SK-N-SH (cell line): ENCODE data around the gene S100A6. TPM values are rescaled to one million over a fixed set of nuclear protein-coding genes. Genes with fewer than 3 reads are reported as not detected.
A peak's percentile ranks its signal among the peaks of the same experiment; 100 is the strongest.

ENCODE experiments used
- CTCF ChIA-PET: fragments of 300-600, 350-600 bp; formaldehyde crosslinking; extraction: SDS; loops from one replicate; lab custom pipeline; 2021; lab: Yijun Ruan, JAX
- POLR2A ChIA-PET: fragments of 350-600 bp; sonication (Branson Sonifier 250); formaldehyde crosslinking; extraction: SDS; loops from one replicate; lab custom pipeline; 2020; ENCODE audit warnings: antibody characterized with exemption, inconsistent platforms; lab: Yijun Ruan, JAX
- DNase-seq: peaks from one replicate; pipeline ENCODE4 v3.0.0; 2012
- H2AFZ ChIP-seq: fragments of 200-600 bp; sonication (generic); 2 replicates; pipeline ENCODE4 v1.8.1; 2016; ENCODE audit warnings: antibody characterized with exemption, mild to moderate bottlenecking, low read depth
- H3F3A ChIP-seq: fragments of 200-600 bp; sonication (generic); replicated peaks from 2 replicates; pipeline ENCODE3; 2016; ENCODE audit warnings: antibody characterized with exemption, mild to moderate bottlenecking; ENCODE audit not compliant: insufficient read depth
- H3K27ac ChIP-seq, 2 experiments: fragments of 200-500 bp in 1 of 2; fragments of 200-600 bp in 1 of 2; sonication (Bioruptor generic) in 1 of 2; sonication (generic), shearing (Covaris generic) in 1 of 2; 2 replicates each; pipeline versions ENCODE4 v1.5.1 to v1.6.1; 2014 to 2016; ENCODE audit warnings: low read depth in 2 of 2, inconsistent platforms in 1 of 2, low read length in 1 of 2, mild to moderate bottlenecking in 1 of 2, mixed read lengths in 1 of 2
- H3K27me3 ChIP-seq: fragments of 200-600 bp; sonication (generic), shearing (Covaris generic); 2 replicates; pipeline ENCODE4 v1.6.1; 2016; ENCODE audit warnings: mixed run types; ENCODE audit not compliant: insufficient read depth
- H3K36me3 ChIP-seq, 2 experiments: fragments of 200-500 bp in 1 of 2; fragments of 200-600 bp in 1 of 2; sonication (Bioruptor generic) in 1 of 2; sonication (generic) in 1 of 2; replicated peaks in 1 of 2; 2 replicates each; pipeline versions ENCODE3 to v1.5.1; 2014 to 2016; ENCODE audit warnings: low read length in 1 of 2, mild to moderate bottlenecking in 1 of 2; ENCODE audit not compliant: insufficient read depth in 2 of 2, control insufficient read depth in 1 of 2
- H3K4me1 ChIP-seq, 2 experiments: fragments of 200-500 bp in 1 of 2; fragments of 200-600 bp in 1 of 2; sonication (Bioruptor generic) in 1 of 2; sonication (generic), shearing (Covaris generic) in 1 of 2; 2 replicates each; pipeline versions ENCODE4 v1.5.1 to v1.6.1; 2014 to 2016; ENCODE audit warnings: low read depth in 1 of 2, low read length in 1 of 2, mixed run types in 1 of 2; ENCODE audit not compliant: insufficient read depth in 2 of 2, control insufficient read depth in 1 of 2
- H3K4me2 ChIP-seq: fragments of 200-600 bp; sonication (generic), shearing (Covaris generic); 2 replicates; pipeline ENCODE4 v1.6.1; 2017; ENCODE audit warnings: mixed run types
- H3K4me3 ChIP-seq, 2 experiments: fragments of 200-500 bp in 1 of 2; fragments of 200-600 bp in 1 of 2; sonication (Bioruptor generic) in 1 of 2; sonication (generic), shearing (Covaris generic) in 1 of 2; 2 replicates each; pipeline versions ENCODE4 v1.5.1 to v1.8.1; 2014 to 2016; ENCODE audit warnings: low read depth in 2 of 2, inconsistent platforms in 1 of 2, low read length in 1 of 2, mild to moderate bottlenecking in 1 of 2, mixed read lengths in 1 of 2, moderate library complexity in 1 of 2
- H3K79me2 ChIP-seq: fragments of 200-600 bp; sonication (generic); 2 replicates; pipeline ENCODE4 v1.8.1; 2017; ENCODE audit warnings: mild to moderate bottlenecking; ENCODE audit not compliant: insufficient read depth
- H3K9ac ChIP-seq: fragments of 200-600 bp; sonication (generic); 2 replicates; pipeline ENCODE4 v1.6.1; 2017; ENCODE audit warnings: mixed run types
- H3K9me2 ChIP-seq: fragments of 200-600 bp; sonication (generic); 2 replicates; pipeline ENCODE4 v1.6.1; 2017; ENCODE audit warnings: mixed run types
- H3K9me3 ChIP-seq: fragments of 200-600 bp; sonication (generic); 2 replicates; pipeline ENCODE4 v1.6.1; 2017; ENCODE audit warnings: mixed run types, mild to moderate bottlenecking, moderate library complexity
- H4K20me1 ChIP-seq: fragments of 200-600 bp; sonication (generic); 2 replicates; pipeline ENCODE4 v1.6.1; 2017; ENCODE audit warnings: mild to moderate bottlenecking, mixed run types; ENCODE audit not compliant: insufficient read depth
- EZH2phosphoT487 ChIP-seq: fragments of 200-600 bp; sonication (generic); IDR thresholded peaks from 2 replicates; pipeline ENCODE4 v1.6.1; 2017; ENCODE audit warnings: low read depth, mixed run types, mild to moderate bottlenecking, antibody characterized with exemption, moderate library complexity, borderline replicate concordance
- FOSL2 ChIP-seq: IDR thresholded peaks from 2 replicates; pipeline ENCODE4 v1.4.0; 2012; ENCODE audit warnings: low read depth, mild to moderate bottlenecking, moderate library complexity, borderline replicate concordance
- FOXJ3 ChIP-seq: sonication (generic); formaldehyde crosslinking; IDR thresholded peaks from 2 replicates; pipeline ENCODE4 v1.5.1; 2020; ENCODE audit warnings: mild to moderate bottlenecking, missing genetic modification reagents
- FOXM1 ChIP-seq: IDR thresholded peaks from 2 replicates; pipeline ENCODE4 v1.4.0; 2012; ENCODE audit warnings: low read depth, mild to moderate bottlenecking
- GATA2 ChIP-seq: sonication (generic); formaldehyde crosslinking; IDR thresholded peaks from 2 replicates; pipeline ENCODE4 v1.5.0; 2020; ENCODE audit warnings: mild to moderate bottlenecking, missing genetic modification reagents
- JUND ChIP-seq: IDR thresholded peaks from 2 replicates; pipeline ENCODE4 v1.4.0; 2012
- MAX ChIP-seq: IDR thresholded peaks from 2 replicates; pipeline ENCODE4 v1.4.0; 2012; ENCODE audit warnings: low read depth
- MEF2A ChIP-seq: IDR thresholded peaks from 2 replicates; pipeline ENCODE4 v1.4.0; 2012; ENCODE audit warnings: low read depth, borderline replicate concordance
- MXI1 ChIP-seq: IDR thresholded peaks from 2 replicates; pipeline ENCODE4 v1.6.1; 2012; ENCODE audit warnings: mild to moderate bottlenecking, low read depth, low read length, improper control_type of control experiment
- NFIC ChIP-seq: IDR thresholded peaks from 2 replicates; pipeline ENCODE4 v1.4.0; 2012; ENCODE audit warnings: borderline replicate concordance
- POLR2AphosphoS5 ChIP-seq: IDR thresholded peaks from 2 replicates; pipeline ENCODE4 v1.6.1; 2012; ENCODE audit warnings: low read depth, low read length
- RAD21 ChIP-seq: IDR thresholded peaks from 2 replicates; pipeline ENCODE4 v1.6.1; 2012; ENCODE audit warnings: mild to moderate bottlenecking, low read length
- RCOR1 ChIP-seq: fragments of 150-350 bp; IDR thresholded peaks from 2 replicates; pipeline ENCODE4 v1.6.1; 2017; ENCODE audit warnings: antibody characterized with exemption, low read length
- RFX5 ChIP-seq: IDR thresholded peaks from 2 replicates; pipeline ENCODE4 v1.6.1; 2012; ENCODE audit warnings: mild to moderate bottlenecking, improper control_type of control experiment, low read length
- RXRA ChIP-seq: IDR thresholded peaks from 2 replicates; pipeline ENCODE4 v1.4.0; 2012; ENCODE audit warnings: low read depth, mild to moderate bottlenecking, borderline replicate concordance
- SIN3A ChIP-seq: IDR thresholded peaks from 2 replicates; pipeline ENCODE4 v1.6.1; 2012; ENCODE audit warnings: low read depth, mild to moderate bottlenecking, low read length, moderate library complexity, borderline replicate concordance
- SMC3 ChIP-seq: IDR thresholded peaks from 2 replicates; pipeline ENCODE4 v1.6.1; 2012; ENCODE audit warnings: low read depth, low read length, improper control_type of control experiment
- TAF1 ChIP-seq: IDR thresholded peaks from 2 replicates; pipeline ENCODE4 v1.6.1; 2012; ENCODE audit warnings: low read depth, mild to moderate bottlenecking, low read length, moderate library complexity, borderline replicate concordance
- TEAD4 ChIP-seq: IDR thresholded peaks from 2 replicates; pipeline ENCODE4 v1.4.0; 2012; ENCODE audit warnings: mild to moderate bottlenecking, borderline replicate concordance; ENCODE audit not compliant: insufficient read depth
- WGBS: methylation state at CpG from one replicate; pipeline ENCODE4 v1.1.6; 2017; ENCODE audit warnings: low lambda C conversion rate; 5-methylcytosine and 5-hydroxymethylcytosine counted together
- polyA plus RNA-seq, 3 experiments: library from polyadenylated mRNA; depleted of rRNA; stranded (reverse); fragments of >200 nt; gene quantifications; 2 replicates each; pipeline ENCODE4 v1.2.3, GENCODE V29; 2012
- TF ChIP-seq, protein P1 (sequence below): fragments of 200-600 bp; sonication (generic); IDR thresholded peaks from 2 replicates; pipeline ENCODE4 v1.6.1; 2017; ENCODE audit warnings: antibody characterized with exemption, mild to moderate bottlenecking, moderate library complexity
- TF ChIP-seq, protein P2 (sequence below): IDR thresholded peaks from 2 replicates; pipeline ENCODE4 v1.4.0; 2012; ENCODE audit warnings: low read depth, borderline replicate concordance
- TF ChIP-seq, protein P3 (sequence below): fragments of 150-350 bp; IDR thresholded peaks from 2 replicates; pipeline ENCODE4 v1.6.1; 2017; ENCODE audit warnings: antibody characterized with exemption, low read length, low read depth, borderline replicate concordance
- TF ChIP-seq, protein P4 (sequence below): IDR thresholded peaks from 2 replicates; pipeline ENCODE4 v1.6.1; 2012; ENCODE audit warnings: mild to moderate bottlenecking, low read depth, low read length, moderate library complexity

The S100A6 gene
- polyA plus RNA-seq, 1 of the 3 experiments (the other 2 are of a cell fraction) = 895 TPM

- ChIA-PET CTCF (interaction anchor here (0.8 to 11.8 kb wide), 4 partner anchors 9 to 50 kb away, joined by 3 to 62 read pairs (median 12); partner anchors contain the start of gene S100A6), POLR2A (interaction anchor here (1.8 kb wide), 1 partner anchor 10 kb away, joined by 12 read pairs; the partner anchor contains the start of gene S100A6)
- H3K9ac ChIP-seq = peak within 1 kb of the TSS; percentile 41; the same call in 1 of the 2 replicates
- no peaks in the 10 kb centered on the region for H3K79me2 ChIP-seq
- DNase-seq = peak; percentile 83
- no peaks in the 10 kb centered on the region for H3K9me3 ChIP-seq
- peaks cover 7% of the 10 kb centered on the region for H3F3A ChIP-seq
- no peaks in the 10 kb centered on the region for H3K9me2 ChIP-seq
- no peak within 1 kb of the TSS for H3K4me3 ChIP-seq
- 22% methylated on average over 13 of the region's 19 CpGs for WGBS
- no peaks in the 10 kb centered on the region for H3K27me3 ChIP-seq
- no peaks in the 10 kb centered on the region for H4K20me1 ChIP-seq
- H3K27ac ChIP-seq = peak within 1 kb of the TSS; percentile 72 to 76
- H2AFZ ChIP-seq = peak within 1 kb of the TSS; percentile 60
- H3K4me2 ChIP-seq = peak within 1 kb of the TSS; percentile 67
- peaks cover 58 to 65% of the 10 kb centered on the region in 2 experiments; a peak in 3 of 4 replicates for H3K4me1 ChIP-seq
- no peaks in the 10 kb centered on the region for H3K36me3 ChIP-seq
- no peak for TF ChIP-seq MEF2A
- TF ChIP-seq FOSL2 = no peak
- peak; percentile 56; the same call in 1 of the 2 replicates for TF ChIP-seq NFIC
- peak; percentile 67; the same call in 1 of the 2 replicates for TF ChIP-seq MXI1
- TF ChIP-seq, protein P1, sequence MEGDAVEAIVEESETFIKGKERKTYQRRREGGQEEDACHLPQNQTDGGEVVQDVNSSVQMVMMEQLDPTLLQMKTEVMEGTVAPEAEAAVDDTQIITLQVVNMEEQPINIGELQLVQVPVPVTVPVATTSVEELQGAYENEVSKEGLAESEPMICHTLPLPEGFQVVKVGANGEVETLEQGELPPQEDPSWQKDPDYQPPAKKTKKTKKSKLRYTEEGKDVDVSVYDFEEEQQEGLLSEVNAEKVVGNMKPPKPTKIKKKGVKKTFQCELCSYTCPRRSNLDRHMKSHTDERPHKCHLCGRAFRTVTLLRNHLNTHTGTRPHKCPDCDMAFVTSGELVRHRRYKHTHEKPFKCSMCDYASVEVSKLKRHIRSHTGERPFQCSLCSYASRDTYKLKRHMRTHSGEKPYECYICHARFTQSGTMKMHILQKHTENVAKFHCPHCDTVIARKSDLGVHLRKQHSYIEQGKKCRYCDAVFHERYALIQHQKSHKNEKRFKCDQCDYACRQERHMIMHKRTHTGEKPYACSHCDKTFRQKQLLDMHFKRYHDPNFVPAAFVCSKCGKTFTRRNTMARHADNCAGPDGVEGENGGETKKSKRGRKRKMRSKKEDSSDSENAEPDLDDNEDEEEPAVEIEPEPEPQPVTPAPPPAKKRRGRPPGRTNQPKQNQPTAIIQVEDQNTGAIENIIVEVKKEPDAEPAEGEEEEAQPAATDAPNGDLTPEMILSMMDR = no peak
- no peak for TF ChIP-seq RFX5
- TF ChIP-seq, protein P2, sequence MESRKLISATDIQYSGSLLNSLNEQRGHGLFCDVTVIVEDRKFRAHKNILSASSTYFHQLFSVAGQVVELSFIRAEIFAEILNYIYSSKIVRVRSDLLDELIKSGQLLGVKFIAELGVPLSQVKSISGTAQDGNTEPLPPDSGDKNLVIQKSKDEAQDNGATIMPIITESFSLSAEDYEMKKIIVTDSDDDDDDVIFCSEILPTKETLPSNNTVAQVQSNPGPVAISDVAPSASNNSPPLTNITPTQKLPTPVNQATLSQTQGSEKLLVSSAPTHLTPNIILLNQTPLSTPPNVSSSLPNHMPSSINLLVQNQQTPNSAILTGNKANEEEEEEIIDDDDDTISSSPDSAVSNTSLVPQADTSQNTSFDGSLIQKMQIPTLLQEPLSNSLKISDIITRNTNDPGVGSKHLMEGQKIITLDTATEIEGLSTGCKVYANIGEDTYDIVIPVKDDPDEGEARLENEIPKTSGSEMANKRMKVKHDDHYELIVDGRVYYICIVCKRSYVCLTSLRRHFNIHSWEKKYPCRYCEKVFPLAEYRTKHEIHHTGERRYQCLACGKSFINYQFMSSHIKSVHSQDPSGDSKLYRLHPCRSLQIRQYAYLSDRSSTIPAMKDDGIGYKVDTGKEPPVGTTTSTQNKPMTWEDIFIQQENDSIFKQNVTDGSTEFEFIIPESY = no peak
- no peak for TF ChIP-seq TAF1
- peak; percentile 40; the same call in 1 of the 2 replicates for TF ChIP-seq MAX
- no peak for TF ChIP-seq POLR2AphosphoS5
- TF ChIP-seq GATA2 (CRISPR knock-in tag) = peak; percentile 46
- TF ChIP-seq EZH2phosphoT487 = no peak
- no peak for TF ChIP-seq JUND
- TF ChIP-seq FOXJ3 (CRISPR knock-in tag) = no peak
- TF ChIP-seq RAD21 = no peak
- 0 out of 2 replicates have a peak, but pooled peaks have one; percentile 38 for TF ChIP-seq SIN3A
- no peak for TF ChIP-seq TEAD4
- TF ChIP-seq RXRA = no peak
- TF ChIP-seq RCOR1 = no peak
- no peak for TF ChIP-seq FOXM1
- no peak for TF ChIP-seq SMC3
- TF ChIP-seq, protein P3, sequence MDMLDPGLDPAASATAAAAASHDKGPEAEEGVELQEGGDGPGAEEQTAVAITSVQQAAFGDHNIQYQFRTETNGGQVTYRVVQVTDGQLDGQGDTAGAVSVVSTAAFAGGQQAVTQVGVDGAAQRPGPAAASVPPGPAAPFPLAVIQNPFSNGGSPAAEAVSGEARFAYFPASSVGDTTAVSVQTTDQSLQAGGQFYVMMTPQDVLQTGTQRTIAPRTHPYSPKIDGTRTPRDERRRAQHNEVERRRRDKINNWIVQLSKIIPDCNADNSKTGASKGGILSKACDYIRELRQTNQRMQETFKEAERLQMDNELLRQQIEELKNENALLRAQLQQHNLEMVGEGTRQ = no peak
- TF ChIP-seq, protein P4, sequence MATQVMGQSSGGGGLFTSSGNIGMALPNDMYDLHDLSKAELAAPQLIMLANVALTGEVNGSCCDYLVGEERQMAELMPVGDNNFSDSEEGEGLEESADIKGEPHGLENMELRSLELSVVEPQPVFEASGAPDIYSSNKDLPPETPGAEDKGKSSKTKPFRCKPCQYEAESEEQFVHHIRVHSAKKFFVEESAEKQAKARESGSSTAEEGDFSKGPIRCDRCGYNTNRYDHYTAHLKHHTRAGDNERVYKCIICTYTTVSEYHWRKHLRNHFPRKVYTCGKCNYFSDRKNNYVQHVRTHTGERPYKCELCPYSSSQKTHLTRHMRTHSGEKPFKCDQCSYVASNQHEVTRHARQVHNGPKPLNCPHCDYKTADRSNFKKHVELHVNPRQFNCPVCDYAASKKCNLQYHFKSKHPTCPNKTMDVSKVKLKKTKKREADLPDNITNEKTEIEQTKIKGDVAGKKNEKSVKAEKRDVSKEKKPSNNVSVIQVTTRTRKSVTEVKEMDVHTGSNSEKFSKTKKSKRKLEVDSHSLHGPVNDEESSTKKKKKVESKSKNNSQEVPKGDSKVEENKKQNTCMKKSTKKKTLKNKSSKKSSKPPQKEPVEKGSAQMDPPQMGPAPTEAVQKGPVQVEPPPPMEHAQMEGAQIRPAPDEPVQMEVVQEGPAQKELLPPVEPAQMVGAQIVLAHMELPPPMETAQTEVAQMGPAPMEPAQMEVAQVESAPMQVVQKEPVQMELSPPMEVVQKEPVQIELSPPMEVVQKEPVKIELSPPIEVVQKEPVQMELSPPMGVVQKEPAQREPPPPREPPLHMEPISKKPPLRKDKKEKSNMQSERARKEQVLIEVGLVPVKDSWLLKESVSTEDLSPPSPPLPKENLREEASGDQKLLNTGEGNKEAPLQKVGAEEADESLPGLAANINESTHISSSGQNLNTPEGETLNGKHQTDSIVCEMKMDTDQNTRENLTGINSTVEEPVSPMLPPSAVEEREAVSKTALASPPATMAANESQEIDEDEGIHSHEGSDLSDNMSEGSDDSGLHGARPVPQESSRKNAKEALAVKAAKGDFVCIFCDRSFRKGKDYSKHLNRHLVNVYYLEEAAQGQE = no peak
Measured at GRCh38 chr1:153545067-153546055, 9.6 kb upstream of the S100A6 start, which contains the start of gene S100A4. S100A4 (minus strand) TSS chr1:153545806; CDS start chr1:153544794, 1,012 bp downstream.
